RWPE2 (cell line): ENCODE data around the gene NRAP.

Experiments used
- ATAC-seq: fragments of 200-7000 bp; cut with Tn5 transposase; 3 replicates; pipeline ENCODE4 v1.9.1; 2021; ENCODE audit warnings: low read depth
- DNase-seq: peaks from one replicate; pipeline ENCODE4 v3.0.0-alpha.2; 2020; ENCODE audit warnings: low spot score
- H3K27ac ChIP-seq: fragments of 450-650 bp; 2 replicates; pipeline ENCODE4 v1.5.1; 2017; ENCODE audit warnings: mild to moderate bottlenecking; ENCODE audit not compliant: poor library complexity, severe bottlenecking
- H3K27me3 ChIP-seq: fragments of 250-450 bp; sonication (Bioruptor Pico); 2 replicates; pipeline ENCODE4 v1.5.1; 2021; ENCODE audit warnings: mild to moderate bottlenecking, moderate library complexity; ENCODE audit not compliant: insufficient read depth, poor library complexity, severe bottlenecking
- H3K36me3 ChIP-seq: fragments of 250-450 bp; sonication (Bioruptor Pico); 2 replicates; pipeline ENCODE4 v1.5.1; 2020; ENCODE audit warnings: low read depth, mild to moderate bottlenecking, moderate library complexity
- H3K4me1 ChIP-seq: fragments of 250-450 bp; sonication (Bioruptor Pico); 2 replicates; pipeline ENCODE4 v1.5.1; 2021; ENCODE audit warnings: mild to moderate bottlenecking, moderate library complexity; ENCODE audit not compliant: insufficient read depth, poor library complexity, severe bottlenecking
- H3K4me3 ChIP-seq: fragments of 250-450 bp; sonication (Bioruptor Pico); 2 replicates; pipeline ENCODE4 v1.5.1; 2021; ENCODE audit warnings: mild to moderate bottlenecking, moderate library complexity; ENCODE audit not compliant: severe bottlenecking
- H3K9me3 ChIP-seq: fragments of 250-450 bp; sonication (Bioruptor Pico); 2 replicates; pipeline ENCODE4 v1.5.1; 2021; ENCODE audit warnings: mild to moderate bottlenecking, moderate library complexity; ENCODE audit not compliant: severe bottlenecking
- TF ChIP-seq, protein P1 (sequence below): fragments of 450-650 bp; IDR thresholded peaks from one replicate; pipeline ENCODE4 v1.5.1; 2017; ENCODE audit warnings: mild to moderate bottlenecking, moderate library complexity; ENCODE audit not compliant: poor library complexity, severe bottlenecking

NRAP gene

DNA sequence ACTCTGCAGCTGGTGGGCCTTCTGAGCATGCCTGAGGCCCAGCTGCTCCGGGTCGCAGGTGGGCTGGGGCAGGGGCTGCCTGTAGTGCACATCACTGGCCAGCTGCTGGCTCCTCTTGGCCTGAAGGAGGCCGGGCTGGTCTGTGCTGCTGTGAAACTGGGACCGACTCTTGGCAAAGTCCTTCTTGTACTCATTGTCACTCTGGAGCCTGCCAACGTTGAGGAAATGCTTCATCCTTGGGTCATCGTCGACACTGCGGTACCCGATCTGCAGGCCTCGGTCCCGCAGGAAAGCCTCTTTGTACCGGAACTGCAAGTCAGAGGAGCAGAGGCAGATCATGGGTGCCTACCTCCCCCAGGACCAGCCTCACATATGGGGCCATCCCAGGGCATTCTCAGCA, 73.3 kb downstream of the NRAP start:
- no peaks in the 10 kb centered on the region for H3K27me3 ChIP-seq
- ATAC-seq (no peak), DNase-seq (no peak)
- no peak overlapping the region for H3K27ac ChIP-seq
- no peaks in the 10 kb centered on the region for H3K4me1 ChIP-seq
- TF ChIP-seq, protein P1, sequence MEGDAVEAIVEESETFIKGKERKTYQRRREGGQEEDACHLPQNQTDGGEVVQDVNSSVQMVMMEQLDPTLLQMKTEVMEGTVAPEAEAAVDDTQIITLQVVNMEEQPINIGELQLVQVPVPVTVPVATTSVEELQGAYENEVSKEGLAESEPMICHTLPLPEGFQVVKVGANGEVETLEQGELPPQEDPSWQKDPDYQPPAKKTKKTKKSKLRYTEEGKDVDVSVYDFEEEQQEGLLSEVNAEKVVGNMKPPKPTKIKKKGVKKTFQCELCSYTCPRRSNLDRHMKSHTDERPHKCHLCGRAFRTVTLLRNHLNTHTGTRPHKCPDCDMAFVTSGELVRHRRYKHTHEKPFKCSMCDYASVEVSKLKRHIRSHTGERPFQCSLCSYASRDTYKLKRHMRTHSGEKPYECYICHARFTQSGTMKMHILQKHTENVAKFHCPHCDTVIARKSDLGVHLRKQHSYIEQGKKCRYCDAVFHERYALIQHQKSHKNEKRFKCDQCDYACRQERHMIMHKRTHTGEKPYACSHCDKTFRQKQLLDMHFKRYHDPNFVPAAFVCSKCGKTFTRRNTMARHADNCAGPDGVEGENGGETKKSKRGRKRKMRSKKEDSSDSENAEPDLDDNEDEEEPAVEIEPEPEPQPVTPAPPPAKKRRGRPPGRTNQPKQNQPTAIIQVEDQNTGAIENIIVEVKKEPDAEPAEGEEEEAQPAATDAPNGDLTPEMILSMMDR: no peak
- H3K36me3 ChIP-seq: no peaks in the 10 kb centered on the region
- no peak overlapping the region for H3K4me3 ChIP-seq
- H3K9me3 ChIP-seq: no peaks in the 10 kb centered on the region

DNA sequence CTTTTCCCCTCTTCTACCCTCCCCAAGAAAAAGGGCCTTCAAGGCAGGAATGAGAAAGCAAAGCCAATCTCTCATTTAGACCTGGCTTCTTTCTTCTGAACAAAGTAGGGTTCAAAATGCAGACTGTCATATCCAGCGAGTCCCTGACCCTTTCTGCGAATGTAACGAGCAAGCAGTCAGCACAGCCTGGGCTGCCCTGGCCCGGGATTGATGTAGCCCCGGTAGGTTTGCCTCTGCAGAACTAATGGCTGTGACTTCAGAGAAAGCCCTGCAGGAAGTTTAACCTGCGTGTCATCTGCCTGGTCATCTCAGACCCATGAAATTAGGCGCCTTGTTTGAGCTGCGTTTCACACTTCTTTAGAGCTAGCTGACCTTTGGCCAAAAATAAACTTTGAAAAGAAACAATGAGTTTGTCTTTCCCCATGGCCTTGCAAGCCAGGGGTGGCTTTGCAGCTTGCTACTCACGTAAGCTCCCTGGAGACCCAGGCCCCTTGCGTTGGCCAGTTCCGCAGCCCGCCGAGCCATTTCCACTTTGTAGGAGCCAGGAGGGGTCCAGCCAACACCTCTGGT, 74.6 kb downstream of the NRAP start:
- DNase-seq (no peak), ATAC-seq (no peak)
- H3K4me3 ChIP-seq: no peak overlapping the region
- H3K36me3 ChIP-seq: no peaks in the 10 kb centered on the region
- no peaks in the 10 kb centered on the region for H3K4me1 ChIP-seq
- TF ChIP-seq, protein P1: no peak
- no peak overlapping the region for H3K27ac ChIP-seq
- H3K27me3 ChIP-seq: no peaks in the 10 kb centered on the region
- no peaks in the 10 kb centered on the region for H3K9me3 ChIP-seq

DNA sequence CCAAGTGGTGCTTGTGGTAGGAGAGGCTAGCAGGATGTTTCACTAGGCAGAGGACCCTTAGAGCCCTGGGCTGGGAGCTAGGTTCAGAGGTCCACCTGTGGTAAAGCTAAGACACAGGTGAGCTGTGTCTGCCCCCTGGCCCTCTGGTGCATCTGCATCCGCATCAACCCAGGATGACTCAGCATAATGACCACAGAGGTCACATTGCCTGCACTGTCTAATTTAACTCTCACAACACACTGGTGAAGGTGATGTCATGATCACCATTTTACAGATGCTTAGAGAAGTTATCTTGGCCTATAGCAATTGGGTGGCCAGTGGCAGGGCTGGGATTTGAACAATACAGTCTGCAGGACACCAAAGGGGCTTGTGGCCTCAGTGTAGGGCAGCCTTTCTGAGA, 77.9 kb downstream of the NRAP start:
- H3K9me3 ChIP-seq: no peaks in the 10 kb centered on the region
- TF ChIP-seq, protein P1: no peak
- DNase-seq (no peak), ATAC-seq (no peak)
- H3K36me3 ChIP-seq: no peaks in the 10 kb centered on the region
- H3K27ac ChIP-seq: no peak overlapping the region
- H3K27me3 ChIP-seq: no peaks in the 10 kb centered on the region
- H3K4me1 ChIP-seq: no peaks in the 10 kb centered on the region
- no peak overlapping the region for H3K4me3 ChIP-seq

DNA sequence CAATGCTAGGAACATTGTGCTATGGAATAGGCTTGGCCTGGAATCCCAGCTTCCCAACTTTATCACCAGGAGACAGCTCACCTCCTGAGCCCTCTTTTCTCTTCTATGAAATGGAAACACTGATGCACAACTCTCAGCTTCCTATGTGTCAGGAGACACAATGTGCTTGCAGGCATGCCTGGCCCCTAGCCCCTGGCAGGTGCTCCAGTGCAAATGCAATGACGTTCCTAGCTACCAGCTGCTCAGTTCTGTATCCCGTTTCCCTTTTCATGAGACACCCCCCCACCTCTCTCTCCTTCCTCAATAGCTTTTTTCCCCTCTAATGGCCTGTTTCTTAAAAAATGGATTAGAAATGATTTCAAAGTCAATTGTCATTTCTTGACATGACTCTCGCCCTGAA, 80.3 kb downstream of the NRAP start:
- no peaks in the 10 kb centered on the region for H3K27me3 ChIP-seq
- ATAC-seq (no peak), DNase-seq (no peak)
- no peak overlapping the region for H3K27ac ChIP-seq
- H3K4me1 ChIP-seq: no peaks in the 10 kb centered on the region
- TF ChIP-seq, protein P1: no peak
- H3K4me3 ChIP-seq: no peak overlapping the region
- H3K36me3 ChIP-seq: no peaks in the 10 kb centered on the region
- H3K9me3 ChIP-seq: no peaks in the 10 kb centered on the region

DNA sequence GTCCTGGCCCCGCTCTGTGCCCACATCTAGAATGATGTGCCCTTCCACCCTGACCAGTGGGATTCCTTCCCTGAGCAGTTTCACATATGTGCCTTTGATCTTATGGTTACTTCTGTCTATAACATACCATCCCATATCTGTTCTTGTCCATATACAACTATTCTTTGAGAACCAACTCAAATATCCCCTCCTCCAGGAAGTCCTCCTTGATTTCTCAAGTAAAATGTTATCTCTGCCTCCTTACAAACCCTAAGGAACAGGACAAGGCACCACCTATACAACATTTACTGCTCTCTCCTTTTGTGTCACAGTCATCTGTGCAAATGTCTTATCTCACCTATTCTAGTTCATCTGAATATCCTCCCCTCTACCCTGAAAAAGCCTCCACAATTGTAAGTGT, 82.7 kb downstream of the NRAP start:
- Histone ChIP-seq H3K27ac (no peak overlapping the region), H3K4me1 (no peaks in the 10 kb centered on the region), H3K4me3 (no peak overlapping the region), H3K27me3 (no peaks in the 10 kb centered on the region), H3K9me3 (no peaks in the 10 kb centered on the region), H3K36me3 (no peaks in the 10 kb centered on the region)
- DNase-seq (no peak), ATAC-seq (no peak)
- TF ChIP-seq, protein P1: no peak
